Endothelial cell of umbilical vein (primary cell): Measurements from ENCODE around the gene NUP214.
A peak's percentile ranks its signal among the peaks of the same experiment; 100 is the strongest.

Source experiments
- CTCF ChIP-seq, 2 donors: IDR thresholded peaks; 1 replicate in 1 of 2; 2 replicates in 1 of 2; pipeline ENCODE4 v1.5.1; 2011; ENCODE audit warnings: low read length in 2 of 2, mild to moderate bottlenecking in 2 of 2, moderate library complexity in 2 of 2, control low read depth in 1 of 2, inconsistent platforms in 1 of 2, low read depth in 1 of 2; ENCODE audit not compliant: insufficient read depth in 1 of 2; ENCODE audit errors: extremely low read depth in 1 of 2
- EZH2 ChIP-seq: IDR thresholded peaks from 2 replicates; pipeline ENCODE4 v1.6.1; 2012; ENCODE audit warnings: borderline replicate concordance, low read depth, mild to moderate bottlenecking, moderate library complexity, low read length, inconsistent platforms; ENCODE audit not compliant: severe bottlenecking
- POLR2A ChIP-seq: IDR thresholded peaks from 2 replicates; pipeline ENCODE4 v1.6.1; 2012; ENCODE audit warnings: low read depth, mild to moderate bottlenecking, control low read depth, low read length
- POLR2AphosphoS5 ChIP-seq: IDR thresholded peaks from 2 replicates; pipeline ENCODE4 v1.6.1; 2012; ENCODE audit warnings: low read depth, mild to moderate bottlenecking, control low read depth, low read length, moderate library complexity; ENCODE audit not compliant: insufficient read depth

GRCh38 chr9:131117121-131117761 is 8.1 kb upstream of the NUP214 start:
- no peak for TF ChIP-seq CTCF (IDR thresholded peaks at IDR 0.05; ENCODE audit: extremely low read depth in 1 of 2, insufficient read depth in 1 of 2, low read depth in 1 of 2, low read length in 2 of 2)
- TF ChIP-seq EZH2 = no peak
- peak; percentile 55 for TF ChIP-seq POLR2AphosphoS5
- TF ChIP-seq POLR2A = peak; percentile 36
